Cardiac ventricle fibroblast (primary cell): ENCODE results near the gene HNRNPUL1. TPM values are rescaled to one million over a fixed set of nuclear protein-coding genes. Genes with fewer than 3 reads are reported as not detected.

Source experiments
- total RNA-seq: library from RNA; depleted of rRNA; stranded (reverse); fragments of >200 nt; gene quantifications from 2 replicates; pipeline ENCODE4 v1.2.3, GENCODE V29; 2015

Gene HNRNPUL1
- total RNA-seq = 117 and 119 TPM in 2 replicates

DNA sequence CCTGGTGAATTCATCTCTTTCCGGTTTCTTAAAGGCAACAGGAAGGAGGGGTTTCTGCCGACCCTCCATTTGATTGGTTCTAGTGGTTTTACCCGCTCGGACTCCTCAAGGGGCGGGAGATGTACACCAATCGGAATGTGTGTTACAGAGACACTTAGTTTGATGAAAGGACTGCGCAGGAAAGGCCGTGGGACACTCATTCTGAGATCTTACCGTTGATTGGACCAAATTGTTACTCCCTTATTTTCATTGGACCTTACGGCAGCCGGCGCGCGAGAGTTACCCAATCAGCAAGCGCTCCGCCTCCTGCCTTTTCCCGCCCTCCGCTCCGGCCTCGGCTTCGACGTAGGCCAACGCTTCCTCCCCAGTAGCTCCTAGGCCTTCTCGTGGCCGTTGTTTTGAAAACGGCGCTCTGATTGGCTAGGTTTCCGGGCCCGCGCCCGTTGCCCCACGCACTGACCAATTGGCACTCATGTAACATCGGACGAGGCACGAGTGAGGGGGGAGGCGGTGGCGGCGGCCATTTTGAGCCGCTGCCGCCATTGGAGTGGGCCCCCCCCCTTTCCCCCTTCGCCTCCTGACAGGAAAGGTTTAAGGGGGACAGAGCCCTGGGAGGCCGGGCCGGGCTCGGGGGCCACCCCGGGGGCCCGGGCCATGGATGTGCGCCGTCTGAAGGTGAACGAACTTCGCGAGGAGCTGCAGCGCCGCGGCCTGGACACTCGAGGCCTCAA lies at the start of gene HNRNPUL1:
Gene HNRNPUL1, plus strand, starts transcription at position 523 of the 731 bp plus-strand sequence. Its CDS starts 132 bp downstream, at position 655.

DNA sequence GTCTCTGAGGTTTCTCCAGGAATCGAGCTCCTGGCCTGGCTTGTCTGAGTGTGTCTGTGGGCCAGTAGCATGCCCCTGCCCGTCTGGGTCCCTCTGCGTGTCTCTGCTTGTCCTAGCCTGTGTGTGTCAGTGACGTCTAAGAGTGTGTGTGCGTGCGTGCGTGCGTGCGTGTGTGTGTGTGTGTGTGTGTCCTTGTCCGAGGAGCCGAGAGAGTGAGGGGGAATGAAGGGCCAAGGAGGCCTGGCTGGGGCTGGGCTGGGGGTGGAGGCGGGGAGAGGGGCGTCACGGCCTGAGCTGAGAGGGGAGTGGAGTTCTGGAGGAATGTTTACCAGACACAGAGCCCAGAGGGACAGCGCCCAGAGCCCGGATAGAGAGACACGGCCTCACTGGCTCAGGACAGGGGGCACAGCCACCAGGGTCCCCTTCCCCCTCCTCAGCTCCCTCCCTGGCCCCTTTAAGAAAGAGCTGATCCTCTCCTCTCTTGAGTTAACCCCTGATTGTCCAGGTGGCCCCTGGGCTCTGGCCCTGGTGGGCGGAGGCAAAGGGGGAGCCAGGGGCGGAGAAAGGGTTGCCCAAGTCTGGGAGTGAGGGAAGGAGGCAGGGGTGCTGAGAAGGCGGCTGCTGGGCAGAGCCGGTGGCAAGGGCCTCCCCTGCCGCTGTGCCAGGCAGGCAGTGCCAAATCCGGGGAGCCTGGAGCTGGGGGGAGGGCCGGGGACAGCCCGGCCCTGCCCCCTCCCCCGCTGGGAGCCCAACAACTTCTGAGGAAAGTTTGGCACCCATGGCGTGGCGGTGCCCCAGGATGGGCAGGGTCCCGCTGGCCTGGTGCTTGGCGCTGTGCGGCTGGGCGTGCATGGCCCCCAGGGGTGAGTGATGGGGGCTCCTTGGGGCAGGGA lies 45.3 kb upstream of the HNRNPUL1 start, which contains the start of gene AXL:
Gene AXL, plus strand, starts transcription at position 609 of the 893 bp plus-strand sequence. Its CDS starts 170 bp downstream, at position 779.

DNA sequence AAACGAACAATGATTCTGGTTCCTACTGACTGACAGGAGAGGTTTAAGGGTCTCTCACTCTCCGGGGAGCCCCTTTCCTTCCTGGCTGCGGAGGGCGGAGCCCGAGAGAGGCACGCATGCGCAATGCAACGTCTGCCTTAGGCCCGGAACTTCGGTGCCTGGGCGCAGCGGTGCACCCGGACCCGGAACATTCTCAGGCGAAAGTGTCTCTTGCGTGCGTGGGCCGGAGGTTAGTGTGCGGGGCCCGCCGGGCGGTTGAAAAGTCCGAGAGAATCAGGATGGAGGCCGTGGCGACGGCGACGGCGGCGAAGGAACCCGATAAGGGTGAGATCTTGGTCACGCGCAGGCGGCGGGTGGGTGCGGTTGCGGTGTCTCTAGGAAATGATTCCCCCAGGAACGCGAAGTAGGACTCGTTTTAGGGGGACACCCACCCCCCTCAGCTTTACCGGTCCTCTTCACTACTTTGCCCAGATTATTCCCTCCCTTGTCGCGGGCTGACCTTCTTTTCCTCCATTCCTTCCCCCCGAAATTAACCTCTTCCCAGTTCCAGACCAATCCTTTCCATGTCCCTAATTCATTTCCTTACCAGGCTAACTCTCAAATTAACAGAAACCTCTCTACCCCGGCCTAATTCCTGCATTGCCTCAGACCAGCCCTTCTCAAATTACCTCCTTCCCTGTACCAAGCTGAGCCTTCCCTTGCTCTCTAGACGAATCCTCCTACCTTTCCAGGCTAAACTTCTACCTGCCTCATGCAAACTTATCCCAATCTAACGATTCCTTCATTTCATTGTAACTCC lies 46.1 kb downstream of the HNRNPUL1 start, which contains the start of gene CCDC97:
Gene CCDC97, plus strand, starts transcription at position 140 of the 799 bp plus-strand sequence. Its CDS starts 139 bp downstream, at position 279.

DNA sequence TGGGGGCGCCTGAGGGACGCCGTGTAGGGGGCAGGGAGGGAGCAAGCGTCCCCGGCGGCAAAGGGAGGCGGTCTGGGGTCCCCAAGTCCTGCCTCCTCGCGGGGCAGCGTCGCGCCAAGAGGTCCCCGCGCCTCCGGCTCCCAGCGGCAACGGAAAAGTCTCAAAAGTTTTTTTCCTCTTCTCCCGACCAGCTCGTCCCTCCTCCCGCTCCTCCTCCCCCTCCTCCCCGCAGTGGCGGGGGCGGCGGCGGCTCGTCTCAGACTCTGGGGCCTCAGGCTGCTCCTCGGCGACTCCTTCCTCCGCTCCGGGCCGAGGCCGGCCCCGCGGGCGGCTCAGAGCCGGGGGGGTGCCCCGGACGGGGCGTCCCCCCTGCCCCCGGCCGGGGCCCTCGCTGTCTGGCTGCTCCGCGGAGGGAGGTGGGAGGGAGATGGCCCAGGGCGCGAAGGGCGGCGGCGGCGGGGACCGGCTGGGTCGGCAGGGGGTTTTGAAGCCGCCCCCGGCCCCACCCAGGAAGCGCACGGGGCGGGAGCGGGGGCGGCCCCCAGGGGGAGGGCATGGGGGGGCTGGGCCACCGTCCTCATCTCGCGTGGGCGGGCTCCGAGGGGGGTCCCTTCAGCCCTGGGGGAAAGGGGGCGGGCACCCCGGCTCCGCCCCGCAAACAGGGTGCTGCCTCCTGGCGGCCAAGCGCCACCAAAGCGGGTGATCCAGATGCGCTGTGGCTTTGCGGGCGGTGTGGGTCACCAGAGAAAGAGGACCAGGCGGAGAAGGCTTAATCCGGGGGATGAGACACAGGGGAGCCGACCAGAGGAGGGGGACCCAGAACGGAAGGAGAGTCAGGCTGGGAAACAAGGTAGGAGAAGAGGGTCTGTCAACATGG lies 89.5 kb downstream of the HNRNPUL1 start, which contains the start of gene TGFB1:
Gene TGFB1, minus strand, starts transcription at position 457 of the 877 bp plus-strand sequence. CDS start 878 bp downstream, outside the sequence.

Other genes starting within 250 kb of the HNRNPUL1 start
- gene CYP2A13, start 175.9 kb upstream of the HNRNPUL1 start, total RNA-seq = not detected in 2 replicates
- gene CYP2F1, start 149.9 kb upstream of the HNRNPUL1 start, total RNA-seq = not detected in 2 replicates
- gene CYP2S1, start 71.2 kb upstream of the HNRNPUL1 start, total RNA-seq = not detected in 2 replicates
- gene AXL, start 45.1 kb upstream of the HNRNPUL1 start, total RNA-seq = 44.3 and 52.9 TPM in 2 replicates
- 11.9 and 12.0 TPM in 2 replicates for gene CCDC97, start 45.8 kb downstream of the HNRNPUL1 start, total RNA-seq
- 65.2 and 74.3 TPM in 2 replicates for gene TGFB1, start 89.5 kb downstream of the HNRNPUL1 start, total RNA-seq
- gene B9D2, start 99.8 kb downstream of the HNRNPUL1 start, total RNA-seq = 1.7 and 6.1 TPM in 2 replicates
- 5.5 and 8.5 TPM in 2 replicates for gene TMEM91, start 112.2 kb downstream of the HNRNPUL1 start, total RNA-seq
- 15.2 and 25.5 TPM in 2 replicates for gene EXOSC5, start 133.0 kb downstream of the HNRNPUL1 start, total RNA-seq
- gene BCKDHA, start 133.4 kb downstream of the HNRNPUL1 start, total RNA-seq = 30.8 and 37.3 TPM in 2 replicates
- 0.78 and 1.2 TPM in 2 replicates for gene B3GNT8, start 163.0 kb downstream of the HNRNPUL1 start, total RNA-seq
- gene DMAC2, start 175.5 kb downstream of the HNRNPUL1 start, total RNA-seq = 28.8 and 31.2 TPM in 2 replicates
- gene ERICH4, start 178.8 kb downstream of the HNRNPUL1 start, total RNA-seq = not detected in 2 replicates